ENCODE results near the gene RSPH6A.

GRCh38 chr19:45782162-45782691, 32.9 kb downstream of the RSPH6A start, which contains the start of gene DMPK:
- no peak for TF ChIP-seq CTCF (conservative IDR thresholded peaks at IDR 0.05)
- no peak for TF ChIP-seq EZH2 (IDR thresholded peaks at IDR 0.05; ENCODE audit: low read depth)

All from PC-9 (cell line).